Endothelial cell of umbilical vein (primary cell): ENCODE results near the gene RASSF6. TPM values are rescaled to one million over a fixed set of nuclear protein-coding genes. Genes with fewer than 3 reads are reported as not detected.

Experiments
- BruUV-seq: library from RNA; stranded (reverse); fragments of 400-500 nt; replicated peaks from 2 replicates; lab custom pipeline; 2021; lab: Mats Ljungman, UMichigan
- CTCF ChIA-PET: fragments of 300-600, 350-600 bp; sonication (Branson Sonifier 250); formaldehyde crosslinking; loops from one replicate; lab custom pipeline; 2021; ENCODE audit warnings: antibody characterized with exemption, inconsistent platforms; lab: Charles Lee
- POLR2A ChIA-PET: fragments of 300-600, 350-600 bp; sonication (Branson Sonifier 250); formaldehyde crosslinking; loops from one replicate; lab custom pipeline; 2021; ENCODE audit warnings: antibody characterized with exemption, inconsistent platforms; lab: Charles Lee
- DNase-seq: peaks from one replicate; pipeline ENCODE4 v3.0.0-alpha.2; 2011; ENCODE audit warnings: low read depth, low spot score
- FAIRE-seq: peaks from 2 replicates; lab custom pipeline; 2011; peaks lifted over from hg19 to GRCh38; lab: Jason Lieb, UNC
- H2AFZ ChIP-seq: 2 replicates; pipeline ENCODE4 v1.6.0; 2012; ENCODE audit warnings: low read depth, low read length, control low read depth, inconsistent platforms
- H3K27ac ChIP-seq: 2 replicates; pipeline ENCODE4 v1.5.1; 2011; ENCODE audit warnings: low read depth, mild to moderate bottlenecking, control low read depth, low read length, moderate library complexity; ENCODE audit not compliant: insufficient read depth
- H3K27me3 ChIP-seq, 2 experiments: 2 replicates each; pipeline versions ENCODE4 v1.6.0 to v1.6.1; 2011; ENCODE audit warnings: low read length in 2 of 2, mixed read lengths in 1 of 2; ENCODE audit not compliant: control insufficient read depth in 2 of 2, insufficient read depth in 2 of 2
- H3K36me3 ChIP-seq, 2 experiments: 2 replicates in 1 of 2; 3 replicates in 1 of 2; pipeline ENCODE4 v1.5.1; 2011; ENCODE audit warnings: low read length in 2 of 2, mild to moderate bottlenecking in 1 of 2, moderate library complexity in 1 of 2; ENCODE audit not compliant: control insufficient read depth in 2 of 2, insufficient read depth in 2 of 2; ENCODE audit errors: extremely low read depth in 1 of 2
- H3K4me1 ChIP-seq: 3 replicates; pipeline ENCODE4 v1.5.1; 2011; ENCODE audit warnings: mild to moderate bottlenecking, low read length; ENCODE audit not compliant: control insufficient read depth, insufficient read depth; ENCODE audit errors: extremely low read depth
- H3K4me2 ChIP-seq: 2 replicates; pipeline ENCODE4 v1.6.1; 2011; ENCODE audit warnings: low read length, control low read depth, mixed read lengths; ENCODE audit not compliant: insufficient read depth
- H3K4me3 ChIP-seq, 3 experiments: fragments of 200-600 bp in 1 of 3; sonication (generic), shearing (Covaris generic) in 1 of 3; replicated peaks in 1 of 3; 2 replicates each; pipeline ENCODE4 v1.5.1; 2011 to 2016; ENCODE audit warnings: control low read depth in 3 of 3, low read length in 3 of 3, mild to moderate bottlenecking in 2 of 3, inconsistent platforms in 1 of 3, low read depth in 1 of 3, moderate library complexity in 1 of 3; ENCODE audit not compliant: insufficient read depth in 1 of 3
- H3K79me2 ChIP-seq: 2 replicates; pipeline ENCODE4 v1.6.0; 2012; ENCODE audit warnings: low read length, inconsistent platforms; ENCODE audit not compliant: control insufficient read depth, insufficient read depth
- H3K9ac ChIP-seq: replicated peaks from 2 replicates; pipeline ENCODE3; 2011; ENCODE audit warnings: low read length, control low read depth; ENCODE audit not compliant: insufficient read depth; ENCODE audit errors: extremely low read depth
- H3K9me1 ChIP-seq: replicated peaks from 3 replicates; pipeline ENCODE4 v1.6.0; 2011; ENCODE audit warnings: mild to moderate bottlenecking, low read length; ENCODE audit not compliant: control insufficient read depth, insufficient read depth; ENCODE audit errors: extremely low read depth
- H3K9me3 ChIP-seq: replicated peaks from 2 replicates; pipeline ENCODE4 v1.5.1; 2012; ENCODE audit warnings: low read length, inconsistent platforms; ENCODE audit not compliant: control insufficient read depth, insufficient read depth
- H4K20me1 ChIP-seq: replicated peaks from 2 replicates; pipeline ENCODE3; 2011; ENCODE audit warnings: mild to moderate bottlenecking, low read length; ENCODE audit not compliant: control insufficient read depth, insufficient read depth; ENCODE audit errors: extremely low read depth
- EZH2 ChIP-seq: IDR thresholded peaks from 2 replicates; pipeline ENCODE4 v1.6.1; 2012; ENCODE audit warnings: borderline replicate concordance, low read depth, mild to moderate bottlenecking, moderate library complexity, low read length, inconsistent platforms; ENCODE audit not compliant: severe bottlenecking
- FOS ChIP-seq: IDR thresholded peaks from 2 replicates; pipeline ENCODE4 v1.6.1; 2011; ENCODE audit warnings: mild to moderate bottlenecking, low read length, moderate library complexity, borderline replicate concordance; ENCODE audit not compliant: insufficient read depth
- GATA2 ChIP-seq: IDR thresholded peaks from 2 replicates; pipeline ENCODE4 v1.7.0; 2011; ENCODE audit warnings: low read depth, mild to moderate bottlenecking, moderate library complexity, mixed read lengths, low read length; ENCODE audit not compliant: insufficient read length, insufficient read depth
- MYC ChIP-seq: IDR thresholded peaks from one replicate; pipeline ENCODE4 v1.6.1; 2011; ENCODE audit warnings: mild to moderate bottlenecking, low read depth, low read length
- POLR2A ChIP-seq: IDR thresholded peaks from 2 replicates; pipeline ENCODE4 v1.6.1; 2012; ENCODE audit warnings: low read depth, mild to moderate bottlenecking, control low read depth, low read length
- dilution Hi-C: fragments of 300-500 bp; cut with MboI; formaldehyde crosslinking; loops from one replicate; pipeline ENCODE4 v1.15.0; 2019; ENCODE audit warnings: low sequenced_read_pairs; ENCODE audit not compliant: extremely low pct_ligation_motif_present
- intact Hi-C: fragments of 100-400 bp; cut with micrococcal nuclease; formaldehyde crosslinking; loops from one replicate; pipeline ENCODE4 v1.10.0; 2022
- polyA plus RNA-seq, 4 experiments: library from polyadenylated mRNA; depleted of rRNA in 3 of 4; stranded (reverse) in 3 of 4; unstranded in 1 of 4; fragments of >200 nt; gene quantifications; 2 replicates each; pipeline versions ENCODE4 v1.2.1 to v1.2.3, GENCODE V29; 2011 to 2012; ENCODE audit warnings: missing spikeins in 1 of 4
- total RNA-seq: library from RNA; stranded (reverse); gene quantifications from 2 replicates; pipeline ENCODE4 v1.2.3, GENCODE V29; 2021
- TF ChIP-seq, protein P1 (sequence below), 2 donors: IDR thresholded peaks; 1 replicate in 1 of 2; 2 replicates in 1 of 2; pipeline ENCODE4 v1.5.1; 2011; ENCODE audit warnings: low read length in 2 of 2, mild to moderate bottlenecking in 2 of 2, moderate library complexity in 2 of 2, control low read depth in 1 of 2, inconsistent platforms in 1 of 2, low read depth in 1 of 2; ENCODE audit not compliant: insufficient read depth in 1 of 2; ENCODE audit errors: extremely low read depth in 1 of 2
- TF ChIP-seq, protein P2 (sequence below): IDR thresholded peaks from 2 replicates; pipeline ENCODE4 v1.6.1; 2011; ENCODE audit not compliant: insufficient read depth, insufficient read length

Gene RASSF6
- total and polyA plus RNA-seq, 2 donors (not counting 3 experiments of a cell fraction or from before 2014, with no cell fraction given), result not detected

DNA sequence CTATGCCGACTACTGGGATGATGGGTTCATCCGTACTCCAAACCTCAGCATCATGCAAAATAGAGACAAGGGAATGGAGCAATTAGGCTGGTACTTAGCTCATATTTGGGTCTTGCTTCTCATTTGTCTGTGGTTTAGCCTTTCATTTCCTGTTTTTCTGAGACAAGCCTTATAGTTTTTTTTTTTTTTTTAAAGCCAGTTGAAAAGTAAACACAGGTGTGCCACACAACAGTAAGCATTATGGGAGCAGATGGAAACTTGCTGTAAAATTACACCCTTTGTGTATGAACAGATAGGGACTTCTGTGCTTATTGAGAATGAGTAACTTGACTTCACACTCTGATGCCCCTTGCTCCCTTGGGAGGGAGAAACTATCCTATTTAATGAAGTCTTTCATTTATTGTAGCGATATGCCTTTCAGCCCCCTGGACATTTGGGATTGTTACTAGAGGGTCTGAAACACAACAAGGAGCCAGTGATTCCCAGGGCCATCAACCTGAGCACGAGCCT lies 13.7 kb downstream of the RASSF6 start:
- Histone ChIP-seq H2AFZ (no peak overlapping the region), H3K27me3 (peaks cover 0 to 10% of the 10 kb centered on the region in 2 experiments), H3K4me2 (no peak overlapping the region), H3K27ac (no peak overlapping the region), H3K9me1 (no peaks in the 10 kb centered on the region), H4K20me1 (no peaks in the 10 kb centered on the region), H3K4me3 (no peak overlapping the region), H3K79me2 (no peaks in the 10 kb centered on the region), H3K36me3 (no peaks in the 10 kb centered on the region), H3K9me3 (no peaks in the 10 kb centered on the region), H3K9ac (no peak overlapping the region), H3K4me1 (no peaks in the 10 kb centered on the region)
- no TSS peak for BruUV-seq
- POLR2A ChIA-PET, result no interaction called here
- intact Hi-C loops, result no loop called here
- TF ChIP-seq, protein P1, sequence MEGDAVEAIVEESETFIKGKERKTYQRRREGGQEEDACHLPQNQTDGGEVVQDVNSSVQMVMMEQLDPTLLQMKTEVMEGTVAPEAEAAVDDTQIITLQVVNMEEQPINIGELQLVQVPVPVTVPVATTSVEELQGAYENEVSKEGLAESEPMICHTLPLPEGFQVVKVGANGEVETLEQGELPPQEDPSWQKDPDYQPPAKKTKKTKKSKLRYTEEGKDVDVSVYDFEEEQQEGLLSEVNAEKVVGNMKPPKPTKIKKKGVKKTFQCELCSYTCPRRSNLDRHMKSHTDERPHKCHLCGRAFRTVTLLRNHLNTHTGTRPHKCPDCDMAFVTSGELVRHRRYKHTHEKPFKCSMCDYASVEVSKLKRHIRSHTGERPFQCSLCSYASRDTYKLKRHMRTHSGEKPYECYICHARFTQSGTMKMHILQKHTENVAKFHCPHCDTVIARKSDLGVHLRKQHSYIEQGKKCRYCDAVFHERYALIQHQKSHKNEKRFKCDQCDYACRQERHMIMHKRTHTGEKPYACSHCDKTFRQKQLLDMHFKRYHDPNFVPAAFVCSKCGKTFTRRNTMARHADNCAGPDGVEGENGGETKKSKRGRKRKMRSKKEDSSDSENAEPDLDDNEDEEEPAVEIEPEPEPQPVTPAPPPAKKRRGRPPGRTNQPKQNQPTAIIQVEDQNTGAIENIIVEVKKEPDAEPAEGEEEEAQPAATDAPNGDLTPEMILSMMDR (IDR thresholded peaks at IDR 0.05; ENCODE audit: extremely low read depth in 1 of 2, insufficient read depth in 1 of 2, low read depth in 1 of 2, low read length in 2 of 2), result no peak
- no peak for FAIRE-seq
- CTCF ChIA-PET, result no interaction called here
- dilution Hi-C loops, result no loop called here
- no peak for DNase-seq

DNA sequence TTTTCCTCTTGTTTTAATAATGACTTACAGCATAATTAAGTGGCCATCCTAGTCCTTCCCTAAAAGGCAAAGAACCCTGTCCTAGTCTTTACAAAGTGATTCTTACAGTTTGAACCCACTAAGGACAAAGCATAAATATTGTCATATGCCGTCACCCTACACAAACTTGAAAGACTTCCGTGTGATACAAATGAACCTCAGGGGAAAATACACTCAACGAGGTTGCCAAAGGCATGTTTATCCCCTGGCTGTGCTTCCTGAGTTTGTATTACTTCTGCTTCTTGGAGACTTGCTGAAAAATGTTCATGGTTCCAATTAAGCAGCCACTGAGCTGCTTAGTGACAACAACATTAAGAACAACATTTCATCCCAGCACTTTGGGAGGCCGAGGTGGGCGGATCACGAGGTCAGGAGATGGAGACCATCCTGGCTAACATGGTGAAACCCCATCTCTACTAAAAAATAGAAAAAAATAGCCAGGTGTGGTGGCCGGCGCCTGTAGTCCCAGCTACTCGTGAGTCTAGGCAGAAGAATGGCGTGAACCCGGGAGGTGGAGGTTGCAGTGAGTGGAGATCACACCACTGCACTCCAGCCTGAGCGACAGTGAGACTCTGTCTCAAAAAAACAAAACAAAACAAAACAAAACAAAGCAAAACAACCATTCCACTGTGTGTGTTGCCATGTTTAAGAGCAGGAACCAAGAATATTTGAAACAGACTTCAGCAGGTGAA lies 16.2 kb downstream of the RASSF6 start:
- dilution Hi-C loops, result no loop called here
- TF ChIP-seq FOS (no peak), GATA2 (no peak), EZH2 (no peak), MYC (no peak), POLR2A (no peak)
- TF ChIP-seq, protein P2, sequence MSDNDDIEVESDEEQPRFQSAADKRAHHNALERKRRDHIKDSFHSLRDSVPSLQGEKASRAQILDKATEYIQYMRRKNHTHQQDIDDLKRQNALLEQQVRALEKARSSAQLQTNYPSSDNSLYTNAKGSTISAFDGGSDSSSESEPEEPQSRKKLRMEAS, result no peak
- Histone ChIP-seq H3K79me2 (no peaks in the 10 kb centered on the region), H3K9me3 (no peaks in the 10 kb centered on the region), H3K4me2 (no peak overlapping the region), H4K20me1 (no peaks in the 10 kb centered on the region), H2AFZ (no peak overlapping the region), H3K9ac (no peak overlapping the region), H3K27ac (no peak overlapping the region), H3K4me3 (no peak overlapping the region), H3K36me3 (no peaks in the 10 kb centered on the region), H3K27me3 (peaks cover 0 to 5% of the 10 kb centered on the region in 2 experiments), H3K9me1 (no peaks in the 10 kb centered on the region), H3K4me1 (no peaks in the 10 kb centered on the region)
- no TSS peak for BruUV-seq
- POLR2A ChIA-PET, result no interaction called here
- CTCF ChIA-PET, result interaction anchor here (1.7 kb wide), 1 partner anchor 10 kb away, joined by 6 read pairs; no protein-coding TSS in a partner anchor
- DNase-seq (peak; percentile 32), FAIRE-seq (no peak)
- intact Hi-C loops, result no loop called here
